Tibial nerve (tissue), 3 donors: Measurements from ENCODE around the gene IZUMO4.

ENCODE experiments used
- CTCF ChIP-seq, 5 experiments: fragments of 200-600 bp in 3 of 5; fragments of 450-650 bp in 2 of 5; sonication (generic) in 3 of 5; IDR thresholded peaks; one replicate each; pipeline ENCODE4 v1.5.1; 2016 to 2019; ENCODE audit warnings: antibody characterized with exemption in 5 of 5, mild to moderate bottlenecking in 3 of 5, moderate library complexity in 2 of 5
- POLR2A ChIP-seq, 2 donors: fragments of 450-650 bp; IDR thresholded peaks; one replicate each; pipeline ENCODE4 v1.6.1; 2017; ENCODE audit warnings: antibody characterized with exemption in 2 of 2, mild to moderate bottlenecking in 2 of 2, moderate library complexity in 2 of 2

DNA sequence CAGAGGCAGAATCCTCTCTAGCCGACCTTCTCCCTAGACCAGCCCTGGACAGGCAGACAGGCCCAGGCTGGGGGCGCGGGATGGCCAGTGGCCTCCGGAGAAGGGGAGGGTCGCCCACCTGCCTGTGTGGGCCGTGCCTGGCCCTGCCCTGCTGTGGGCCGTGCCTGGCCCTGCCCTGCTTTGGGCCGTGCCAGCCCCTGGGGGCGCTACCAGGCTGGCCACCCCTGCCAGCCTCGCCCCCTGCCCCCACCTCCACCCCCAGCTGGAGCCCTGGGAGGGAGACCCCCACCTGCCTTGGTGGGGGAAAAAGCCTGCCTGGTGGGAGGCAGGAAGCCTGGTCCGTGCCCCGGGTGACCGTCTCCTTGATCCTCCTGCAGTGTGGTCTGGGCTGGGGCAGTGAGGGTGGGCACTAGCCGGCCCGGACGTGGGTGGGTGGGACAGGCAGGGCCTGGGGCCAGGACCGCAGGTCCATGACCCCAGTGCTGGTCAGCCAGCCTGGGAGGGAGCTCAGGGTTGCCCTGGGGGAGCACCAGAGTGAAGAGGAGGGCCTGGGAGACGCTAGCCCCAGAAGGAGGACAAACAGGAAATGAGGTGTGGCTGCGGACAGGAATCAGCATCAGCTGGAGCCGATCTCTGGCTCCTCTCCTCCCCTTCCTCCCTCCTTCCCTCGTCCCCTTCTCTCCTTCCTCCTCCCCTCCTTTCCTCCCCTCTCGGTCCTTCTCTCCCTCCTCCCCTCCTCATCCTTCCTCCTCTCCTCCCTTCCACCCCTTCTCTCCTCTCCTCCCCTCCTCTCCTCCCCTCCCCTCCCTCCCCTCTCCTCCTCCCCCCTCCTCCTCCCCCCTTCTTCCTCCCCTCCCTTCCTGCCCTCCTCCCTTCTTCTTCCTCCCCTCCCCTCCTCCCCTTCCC lies 40.5 kb upstream of the IZUMO4 start:
- TF ChIP-seq CTCF (IDR thresholded peaks at IDR 0.05) (peak in 1 of 5 experiments; percentile 14), POLR2A (IDR thresholded peaks at IDR 0.05) (peak; percentile 29 to 71)
